GM10847 (cell line): ENCODE measurements around the gene CEP72.

Experiments
- POLR2A ChIP-seq: IDR thresholded peaks from 2 replicates; pipeline ENCODE4 v1.6.1; 2011; ENCODE audit not compliant: insufficient read length; ENCODE audit errors: extremely low read depth

CEP72 gene

DNA sequence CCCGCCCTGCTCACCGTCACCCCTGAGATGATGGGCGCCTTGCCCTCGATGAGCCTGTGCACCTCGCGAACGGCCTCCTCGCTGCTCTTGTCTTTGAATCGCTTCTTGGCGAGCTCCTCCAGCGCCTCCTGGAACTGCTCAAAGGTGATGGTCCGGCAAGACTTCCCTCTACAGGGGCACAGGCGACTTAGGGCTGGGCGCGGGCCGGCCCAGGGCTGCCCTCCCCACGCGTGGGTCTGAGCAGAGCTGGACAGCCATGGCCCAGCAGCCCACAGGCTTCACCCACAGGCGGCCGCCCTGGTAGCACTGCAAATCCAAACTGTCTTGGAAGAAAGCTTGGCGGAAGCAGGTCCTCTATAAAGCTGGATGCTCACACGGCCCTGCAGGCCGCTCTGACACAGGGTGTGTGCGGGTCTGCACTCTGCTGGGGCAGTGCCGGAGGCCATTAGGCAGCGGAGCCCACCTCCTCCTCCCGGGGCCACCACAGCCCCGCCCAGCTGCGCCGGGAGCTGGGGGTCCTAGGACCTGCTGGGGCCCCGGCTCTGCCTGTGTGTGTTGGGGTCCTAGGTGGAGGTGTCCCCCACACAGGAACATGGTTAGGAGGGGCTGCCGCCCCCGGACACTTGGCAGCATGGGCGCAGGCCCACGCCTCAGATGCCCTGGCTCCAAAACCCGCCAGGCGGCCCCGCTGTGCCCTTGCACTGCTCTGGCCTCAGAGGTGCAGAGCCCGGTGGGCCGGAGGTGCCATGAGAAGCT, 54.0 kb downstream of the CEP72 start:
- no peak for TF ChIP-seq POLR2A

GRCh38 chr5:666816-667498, 54.8 kb downstream of the CEP72 start:
- TF ChIP-seq POLR2A, result no peak

- no peak for TF ChIP-seq POLR2A
Measured at GRCh38 chr5:668283-668995, 56.3 kb downstream of the CEP72 start.

GRCh38 chr5:669111-669841, 57.1 kb downstream of the CEP72 start:
- no peak for TF ChIP-seq POLR2A

GRCh38 chr5:669842-670395, 57.8 kb downstream of the CEP72 start:
- no peak for TF ChIP-seq POLR2A

DNA sequence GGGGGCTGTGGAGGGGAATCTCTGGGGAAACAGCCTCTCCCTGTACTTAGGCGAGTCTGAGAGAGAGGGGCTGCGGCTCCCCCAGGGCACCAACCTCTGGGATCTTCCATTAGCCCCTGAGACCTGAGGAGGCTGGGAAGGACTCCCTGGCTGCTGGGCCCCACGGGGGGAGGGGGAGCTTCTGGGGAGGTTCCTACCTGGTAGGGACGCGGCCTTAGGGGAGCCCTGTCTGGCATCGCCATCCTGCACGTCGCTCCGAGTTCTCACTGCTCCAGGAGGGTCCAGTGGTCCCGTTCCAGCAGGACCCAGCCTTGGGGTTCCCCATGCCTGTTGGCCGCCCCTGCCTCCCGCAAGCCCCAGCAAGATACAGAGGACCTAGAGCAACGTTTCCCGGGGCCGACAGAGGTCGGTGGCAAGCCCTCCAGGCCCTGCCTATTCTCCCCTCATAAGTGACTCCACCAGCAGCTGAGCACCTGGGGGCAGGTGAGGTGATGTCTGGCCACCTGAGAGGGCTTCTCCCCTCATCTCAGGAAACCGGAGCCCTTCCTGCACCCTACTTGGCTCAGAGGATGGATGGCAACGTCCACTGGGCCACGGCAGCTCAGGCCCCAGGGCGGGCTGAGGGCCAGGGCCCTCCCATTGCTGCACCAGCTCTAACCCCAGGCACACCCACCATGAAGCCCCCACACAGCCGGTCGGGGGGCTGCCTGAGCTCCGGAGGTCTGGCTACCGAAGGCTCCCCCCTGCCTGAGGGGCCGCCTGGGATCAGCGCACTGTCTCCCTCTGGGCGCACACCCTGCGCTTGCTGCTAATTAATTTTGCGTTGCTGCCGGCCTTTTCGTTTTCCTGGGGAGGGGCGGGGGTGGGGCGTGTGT, 58.5 kb downstream of the CEP72 start:
- TF ChIP-seq POLR2A, result no peak

DNA sequence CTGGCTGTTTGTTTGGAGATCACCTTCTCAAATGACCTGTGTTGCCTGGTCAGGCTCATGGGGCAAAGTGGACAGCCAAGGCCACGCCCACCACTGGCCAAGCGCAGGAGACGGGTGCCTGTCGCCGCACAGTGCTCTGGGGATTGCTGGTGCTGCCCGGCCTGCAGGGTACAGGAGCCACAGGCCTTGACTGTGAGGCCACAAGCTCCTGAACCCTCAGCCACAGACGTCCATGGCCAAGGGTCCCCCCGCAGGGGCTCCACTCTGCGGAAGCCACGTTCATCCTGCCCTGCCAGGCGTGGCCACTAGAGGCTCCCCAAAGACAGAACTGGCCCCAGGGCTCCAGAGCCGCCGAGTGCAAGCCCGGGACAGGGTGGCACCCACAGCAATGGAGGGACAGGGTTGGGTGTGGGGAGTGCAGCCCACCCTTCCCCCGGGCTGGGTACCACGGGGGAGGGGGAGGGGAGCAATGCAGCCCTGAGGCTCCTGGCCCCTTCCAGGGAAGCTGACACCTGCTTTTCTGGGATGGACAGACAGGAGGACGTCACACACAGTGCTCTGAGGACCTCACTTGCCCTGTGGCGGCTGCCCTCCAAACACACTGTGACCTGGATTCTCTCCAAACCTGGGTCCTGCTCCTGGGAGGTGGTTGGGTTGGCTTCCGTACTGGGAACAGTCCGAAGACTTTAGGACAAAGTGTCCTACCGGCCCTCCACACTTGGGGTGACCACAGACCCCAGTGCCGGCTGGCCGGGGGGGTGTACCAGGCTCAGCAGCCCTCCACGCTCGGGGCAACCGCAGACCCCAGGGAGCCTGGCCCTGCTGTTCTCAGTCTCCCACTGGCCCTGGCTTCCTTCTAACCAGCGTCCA, 59.6 kb downstream of the CEP72 start:
- TF ChIP-seq POLR2A, result no peak

DNA sequence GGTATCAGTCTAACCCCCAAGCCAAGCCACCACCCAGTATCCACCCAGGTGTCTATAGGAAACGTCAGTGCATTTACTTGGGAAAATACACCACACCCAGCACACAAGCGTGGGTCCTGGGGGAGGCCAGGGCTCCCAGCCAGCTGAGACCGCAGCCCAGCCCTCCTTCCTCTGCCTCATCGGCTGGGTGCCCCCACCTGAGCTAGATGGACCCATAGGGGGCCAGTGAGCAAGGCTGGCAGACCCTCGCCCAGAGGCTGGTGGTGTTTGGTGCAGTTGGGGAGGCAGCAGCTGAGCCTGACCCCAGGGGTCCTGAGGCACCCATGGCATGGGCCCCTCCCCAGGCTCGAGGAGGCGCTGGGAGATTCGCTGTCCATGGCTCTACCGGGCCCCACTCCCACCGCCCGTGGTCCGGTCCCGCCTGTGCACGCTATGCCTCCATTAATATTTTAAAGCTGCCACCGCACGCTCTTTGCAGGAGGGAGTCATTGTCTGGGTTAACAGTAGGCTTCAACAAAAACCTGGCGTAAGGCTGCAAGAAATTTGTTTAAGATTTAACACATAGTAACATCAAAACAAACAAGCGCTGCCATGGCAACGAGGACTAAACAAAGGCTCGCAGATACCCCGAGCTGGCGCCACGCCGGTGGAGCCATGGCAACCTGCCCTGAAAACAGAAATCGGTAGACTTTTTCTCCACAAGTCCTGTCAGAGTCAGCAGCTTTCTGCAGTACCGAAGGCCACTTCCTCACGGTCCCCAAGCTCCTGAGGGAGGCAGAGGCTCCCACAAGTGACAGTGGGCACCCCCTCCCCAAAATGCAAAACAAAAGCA, 60.4 kb downstream of the CEP72 start:
- TF ChIP-seq POLR2A, result no peak

GRCh38 chr5:673161-673830, 61.2 kb downstream of the CEP72 start:
- no peak for TF ChIP-seq POLR2A

- no peak for TF ChIP-seq POLR2A
Measured at GRCh38 chr5:673831-674629, 61.9 kb downstream of the CEP72 start.

DNA sequence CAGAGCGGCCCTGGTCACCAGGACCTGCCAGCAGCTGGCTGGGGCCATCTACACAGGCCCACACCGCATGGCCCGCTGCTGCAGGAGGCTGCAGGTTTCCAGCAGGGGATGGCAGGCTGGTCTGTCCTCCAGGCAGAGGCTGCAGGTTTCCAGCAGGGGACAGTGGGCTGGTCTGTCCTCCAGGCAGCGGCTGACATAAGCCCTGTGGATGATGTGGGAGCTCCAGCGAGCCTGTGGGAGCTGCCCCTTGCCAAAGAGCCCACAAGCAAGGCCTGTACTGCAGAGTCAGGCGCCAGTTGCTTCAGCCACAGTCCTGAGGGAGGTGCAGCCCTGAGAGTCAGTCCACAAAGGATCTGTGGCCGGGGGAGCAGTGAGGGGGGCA, 62.5 kb downstream of the CEP72 start:
- TF ChIP-seq POLR2A, result no peak

GRCh38 chr5:675111-675870, 63.2 kb downstream of the CEP72 start:
- TF ChIP-seq POLR2A, result no peak
